HEK293T (cell line): Measurements from ENCODE around the gene SF3A2.

Experiments used
- CTCF ChIA-PET: fragments of 350-600 bp; formaldehyde crosslinking; extraction: SDS; loops from one replicate; lab custom pipeline; 2021; ENCODE audit warnings: antibody characterized with exemption, inconsistent platforms; lab: Yijun Ruan, JAX
- POLR2A ChIA-PET: fragments of 350-600 bp; formaldehyde crosslinking; extraction: SDS; loops from one replicate; lab custom pipeline; 2020; ENCODE audit warnings: antibody characterized with exemption, inconsistent platforms; lab: Yijun Ruan, JAX
- DNase-seq: peaks from one replicate; pipeline ENCODE4 v3.0.0; 2012; ENCODE audit warnings: mixed read lengths; ENCODE audit errors: extremely low spot score
- ARNT ChIP-seq: fragments of 450-650 bp; IDR thresholded peaks from 2 replicates; pipeline ENCODE4 v1.6.1; 2017; ENCODE audit warnings: mild to moderate bottlenecking
- BHLHE40 ChIP-seq: fragments of 450-650 bp; IDR thresholded peaks from 2 replicates; pipeline ENCODE4 v1.6.1; 2016; ENCODE audit warnings: mild to moderate bottlenecking, moderate library complexity, borderline replicate concordance
- CTBP1 ChIP-seq: fragments of 450-650 bp; IDR thresholded peaks from 2 replicates; pipeline ENCODE4 v1.6.1; 2016; ENCODE audit warnings: borderline replicate concordance
- ELF4 ChIP-seq: fragments of 450-650 bp; IDR thresholded peaks from 2 replicates; pipeline ENCODE4 v1.6.1; 2017; ENCODE audit warnings: antibody characterized with exemption
- FOXA1 ChIP-seq: fragments of 450-650 bp; IDR thresholded peaks from 2 replicates; pipeline ENCODE4 v1.6.1; 2016; ENCODE audit warnings: mild to moderate bottlenecking
- FOXK2 ChIP-seq: fragments of 450-650 bp; IDR thresholded peaks from 2 replicates; pipeline ENCODE4 v1.6.1; 2016; ENCODE audit warnings: mild to moderate bottlenecking
- FOXM1 ChIP-seq: fragments of 450-650 bp; IDR thresholded peaks from 2 replicates; pipeline ENCODE4 v1.6.1; 2017; ENCODE audit warnings: mild to moderate bottlenecking, borderline replicate concordance
- HDGF ChIP-seq: fragments of 450-650 bp; IDR thresholded peaks from 2 replicates; pipeline ENCODE4 v1.6.1; 2017; ENCODE audit warnings: antibody characterized with exemption, borderline replicate concordance
- L3MBTL2 ChIP-seq: fragments of 450-650 bp; conservative IDR thresholded peaks from 2 replicates; pipeline ENCODE4 v1.6.1; 2016; ENCODE audit warnings: mild to moderate bottlenecking
- LEF1 ChIP-seq: fragments of 450-650 bp; IDR thresholded peaks from 2 replicates; pipeline ENCODE4 v1.6.1; 2017; ENCODE audit warnings: mild to moderate bottlenecking, borderline replicate concordance
- NFRKB ChIP-seq: fragments of 450-650 bp; IDR thresholded peaks from 2 replicates; pipeline ENCODE4 v1.6.1; 2016; ENCODE audit warnings: mild to moderate bottlenecking, moderate library complexity
- PKNOX1 ChIP-seq: fragments of 450-650 bp; IDR thresholded peaks from 2 replicates; pipeline ENCODE4 v1.6.1; 2016
- SP1 ChIP-seq: fragments of 450-650 bp; IDR thresholded peaks from 2 replicates; pipeline ENCODE4 v1.6.1; 2017
- SUZ12 ChIP-seq: fragments of 450-650 bp; IDR thresholded peaks from 2 replicates; pipeline ENCODE4 v1.6.1; 2016; ENCODE audit warnings: mild to moderate bottlenecking
- TARDBP ChIP-seq: fragments of 450-650 bp; IDR thresholded peaks from 2 replicates; pipeline ENCODE4 v1.6.1; 2016
- ZNF384 ChIP-seq: fragments of 450-650 bp; IDR thresholded peaks from 2 replicates; pipeline ENCODE4 v1.6.1; 2016

The SF3A2 gene

GRCh38 chr19:2191456-2192310 is 44.9 kb upstream of the SF3A2 start:
- TF ChIP-seq LEF1 (no peak), FOXK2 (no peak), HDGF (no peak), CTBP1 (no peak), ZNF384 (no peak), PKNOX1 (no peak), ELF4 (no peak), SP1 (no peak), FOXM1 (no peak)
- CTCF ChIA-PET, result no interaction called here
- POLR2A ChIA-PET, result no interaction called here
- no peak for DNase-seq

GRCh38 chr19:2192862-2193261 is 43.8 kb upstream of the SF3A2 start:
- ChIA-PET CTCF (interaction anchor here (0.6 kb wide), 1 partner anchor 43 kb away, joined by 4 read pairs; the partner anchor contains the start of gene PLEKHJ1), POLR2A (no interaction called here)
- TF ChIP-seq L3MBTL2 (no peak), FOXM1 (no peak), BHLHE40 (no peak), SP1 (no peak), ZNF384 (no peak), CTBP1 (no peak), ELF4 (no peak), NFRKB (no peak), SUZ12 (no peak), FOXK2 (no peak), PKNOX1 (no peak), ARNT (no peak), HDGF (no peak), LEF1 (no peak)

GRCh38 chr19:2193807-2194206 is 42.8 kb upstream of the SF3A2 start:
- no peak for DNase-seq
- POLR2A ChIA-PET, result no interaction called here
- TF ChIP-seq BHLHE40 (no peak), SP1 (no peak), FOXM1 (no peak), PKNOX1 (no peak), SUZ12 (no peak), FOXK2 (no peak), FOXA1 (no peak), ELF4 (no peak)
- CTCF ChIA-PET, result no interaction called here

More at GRCh38 chr19:2192862-2193261, 43.8 kb upstream of the SF3A2 start:
- DNase-seq, result no peak

GRCh38 chr19:2194513-2195078 is 42.0 kb upstream of the SF3A2 start:
- POLR2A ChIA-PET, result no interaction called here
- no peak for DNase-seq
- CTCF ChIA-PET, result no interaction called here
- TF ChIP-seq BHLHE40 (no peak), NFRKB (no peak), ELF4 (no peak), L3MBTL2 (no peak), HDGF (no peak), ZNF384 (no peak), CTBP1 (no peak), FOXM1 (no peak), TARDBP (no peak), SP1 (no peak), FOXA1 (no peak), LEF1 (no peak), SUZ12 (no peak)

- no peak for DNase-seq
- POLR2A ChIA-PET, result no interaction called here
- CTCF ChIA-PET, result no interaction called here
- TF ChIP-seq BHLHE40 (no peak), FOXK2 (no peak), PKNOX1 (no peak), ELF4 (no peak), TARDBP (no peak)
Measured at GRCh38 chr19:2195361-2195760, 41.3 kb upstream of the SF3A2 start.

- ChIA-PET POLR2A (no interaction called here), CTCF (no interaction called here)
- TF ChIP-seq BHLHE40, result no peak
- no peak for DNase-seq
Measured at GRCh38 chr19:2195914-2196313, 40.7 kb upstream of the SF3A2 start.
